WTC11 (cell line): ENCODE data around the gene GDF7.

Source experiments
- CTCF ChIP-seq: fragments of 200-600 bp; IDR thresholded peaks from 2 replicates; pipeline ENCODE4 v1.8.0; 2022; ENCODE audit warnings: antibody characterized with exemption
- MAX ChIP-seq: sonication (generic); formaldehyde crosslinking; IDR thresholded peaks from 2 replicates; pipeline ENCODE4 v1.8.0; 2022; ENCODE audit warnings: mild to moderate bottlenecking, missing genetic modification reagents
- MYBL2 ChIP-seq: sonication (generic); formaldehyde crosslinking; IDR thresholded peaks from 2 replicates; pipeline ENCODE4 v1.8.1; 2023; ENCODE audit warnings: mild to moderate bottlenecking, moderate library complexity, missing genetic modification reagents
- STAT6 ChIP-seq: sonication (generic); formaldehyde crosslinking; conservative IDR thresholded peaks from 2 replicates; pipeline ENCODE4 v1.8.1; 2023; ENCODE audit warnings: mild to moderate bottlenecking, low read depth, missing genetic modification reagents, moderate library complexity
- USF1 ChIP-seq: sonication (generic); formaldehyde crosslinking; IDR thresholded peaks from 2 replicates; pipeline ENCODE4 v1.8.0; 2022; ENCODE audit warnings: mild to moderate bottlenecking, missing genetic modification reagents
- ZNF671 ChIP-seq: fragments of 250-450 bp; sonication (Bioruptor Pico); IDR thresholded peaks from 2 replicates; pipeline ENCODE4 v1.8.0; 2021; ENCODE audit warnings: mild to moderate bottlenecking

- TF ChIP-seq MYBL2 (CRISPR knock-in tag) (no peak), ZNF671 (CRISPR knock-in tag) (no peak), CTCF (no peak), STAT6 (CRISPR knock-in tag) (no peak), MAX (CRISPR knock-in tag) (no peak), USF1 (CRISPR knock-in tag) (no peak)
Observed at GRCh38 chr2:20648206-20648605, 18.7 kb upstream of the GDF7 start.
